RCC 7860 (cell line): ENCODE data around the gene URB2.
"Not testable (repeated sequence)": the region's sequence is repeated elsewhere in the genome, so short reads cannot be mapped to it uniquely, and the experiment has no call there.

Source experiments
- DNase-seq: peaks from one replicate; pipeline ENCODE4 v3.0.0-alpha.2; 2015; ENCODE audit warnings: low spot score
- FAIRE-seq: peaks from 2 replicates; lab custom pipeline; 2012; peaks lifted over from hg19 to GRCh38; lab: Jason Lieb, UNC

Gene URB2

GRCh38 chr1:229625915-229626831 lies at the start of gene URB2, which contains the start of gene TAF5L:
Gene URB2, plus strand, starts transcription at chr1:229626247. Its CDS starts 1,387 bp downstream, at chr1:229627634.
Gene TAF5L, minus strand, starts transcription at chr1:229626122. Its CDS starts 11,640 bp downstream, at chr1:229614482.
- FAIRE-seq, result no peak

GRCh38 chr1:229578168-229579058 lies 47.6 kb upstream of the URB2 start:
- FAIRE-seq (no peak), DNase-seq (no peak)

More at GRCh38 chr1:229625915-229626831, at the start of gene URB2, which contains the start of gene TAF5L:
- peak; percentile 71 for DNase-seq

GRCh38 chr1:229579059-229579673 lies 46.9 kb upstream of the URB2 start:
- no peak for FAIRE-seq
- DNase-seq, result no peak

DNA sequence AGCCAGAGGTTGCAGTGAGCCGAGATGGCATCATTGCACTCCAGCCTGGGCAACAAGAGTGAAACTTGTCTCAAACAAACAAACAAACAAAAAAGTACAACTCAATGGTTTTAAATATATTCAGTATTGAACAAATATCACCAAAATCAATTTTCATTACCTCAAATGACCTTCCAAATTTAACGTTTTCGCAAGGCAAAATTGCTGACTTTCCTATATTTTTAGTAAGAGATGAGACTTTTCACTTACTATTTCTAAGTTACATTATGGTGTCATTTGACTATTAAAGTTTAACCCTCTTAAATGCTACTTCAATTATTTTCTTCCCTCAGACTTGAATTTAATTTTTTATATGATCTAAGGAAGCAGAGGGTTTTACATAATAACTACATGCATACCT lies 44.6 kb upstream of the URB2 start:
- FAIRE-seq (no peak), DNase-seq (no peak)

- DNase-seq, result no peak
- no peak for FAIRE-seq
These were observed 43.9 kb upstream of the URB2 start for GRCh38 chr1:229582011-229582694.

DNA sequence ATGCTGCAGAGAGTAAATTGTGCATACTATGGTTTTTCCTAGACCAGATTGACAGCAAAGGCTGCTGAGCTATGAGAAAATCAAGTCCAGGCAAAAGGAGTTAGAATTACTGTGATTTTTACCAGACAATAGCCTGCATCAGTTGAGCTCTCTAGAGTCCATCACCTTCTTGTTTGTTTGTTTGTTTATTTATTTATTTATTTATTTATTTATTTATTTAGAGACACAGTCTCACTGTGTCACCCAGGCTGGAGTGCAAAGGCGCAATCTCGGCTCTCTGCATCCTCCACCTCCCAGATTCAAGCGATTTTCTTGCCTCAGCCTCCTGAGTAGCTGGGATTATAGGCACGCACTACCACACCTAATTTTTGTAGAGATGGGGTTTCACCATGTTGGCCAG lies 43.3 kb upstream of the URB2 start:
- FAIRE-seq, result no peak
- no peak for DNase-seq

DNA sequence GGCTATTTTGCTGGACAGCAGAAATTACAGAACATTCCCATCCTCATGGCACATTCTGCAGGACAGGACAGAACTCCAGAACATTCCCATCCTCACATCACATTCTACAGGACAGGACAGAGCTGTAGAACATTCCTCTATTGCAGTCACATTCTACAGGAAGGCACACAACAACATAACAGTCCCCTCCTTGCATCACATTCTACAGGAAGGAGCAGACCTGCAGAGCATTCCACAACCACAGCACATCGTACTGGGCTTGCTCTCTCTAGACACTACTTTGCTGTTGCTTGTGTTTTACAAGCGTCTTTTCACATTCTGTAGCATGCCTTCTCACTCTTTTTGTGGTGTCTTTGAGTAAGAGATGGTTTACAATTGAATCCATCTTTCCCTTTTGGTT lies 40.7 kb upstream of the URB2 start:
- no peak for FAIRE-seq
- DNase-seq, result no peak

DNA sequence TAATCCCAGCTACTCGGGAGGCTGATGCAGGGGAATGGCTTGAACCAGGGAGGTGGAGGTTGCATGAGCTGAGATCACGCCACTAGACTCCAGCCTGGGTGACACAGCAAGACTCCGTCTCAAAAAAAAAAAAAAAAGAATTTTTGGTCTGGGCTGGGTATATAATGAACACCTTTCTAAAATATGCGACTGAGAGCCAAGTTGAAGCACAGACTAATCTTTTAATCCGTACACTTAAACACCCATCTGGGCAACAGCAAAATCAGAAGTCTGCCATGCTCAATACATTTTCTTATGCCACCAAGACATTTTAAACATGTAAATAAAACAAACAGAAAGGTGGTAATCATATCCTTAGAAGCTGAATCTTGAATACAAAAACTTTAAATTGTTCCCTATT lies 35.9 kb upstream of the URB2 start:
- no peak for FAIRE-seq

DNA sequence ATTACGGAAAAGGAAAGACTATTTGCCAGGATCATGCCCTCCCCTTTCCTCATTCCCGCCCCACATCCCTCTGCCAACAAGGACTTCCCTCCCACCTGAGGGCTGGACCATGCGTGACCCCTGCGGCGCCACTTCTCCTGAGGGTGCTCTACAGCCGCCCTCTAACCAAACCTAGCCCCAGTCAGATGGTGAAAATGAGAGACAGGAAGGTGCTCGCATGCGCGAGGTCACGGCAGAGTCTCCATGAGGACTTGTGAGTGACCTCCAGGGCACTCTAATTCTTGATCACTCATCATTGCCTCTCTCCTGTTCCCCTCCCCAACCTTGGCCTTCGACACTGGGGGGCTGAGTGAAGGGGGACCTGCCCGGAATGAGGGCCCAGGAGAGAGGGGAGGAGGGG lies 32.2 kb upstream of the URB2 start:
- DNase-seq, result no peak
- FAIRE-seq, result no peak

More for the DNA sequence above, 35.9 kb upstream of the URB2 start:
- DNase-seq, result no peak

DNA sequence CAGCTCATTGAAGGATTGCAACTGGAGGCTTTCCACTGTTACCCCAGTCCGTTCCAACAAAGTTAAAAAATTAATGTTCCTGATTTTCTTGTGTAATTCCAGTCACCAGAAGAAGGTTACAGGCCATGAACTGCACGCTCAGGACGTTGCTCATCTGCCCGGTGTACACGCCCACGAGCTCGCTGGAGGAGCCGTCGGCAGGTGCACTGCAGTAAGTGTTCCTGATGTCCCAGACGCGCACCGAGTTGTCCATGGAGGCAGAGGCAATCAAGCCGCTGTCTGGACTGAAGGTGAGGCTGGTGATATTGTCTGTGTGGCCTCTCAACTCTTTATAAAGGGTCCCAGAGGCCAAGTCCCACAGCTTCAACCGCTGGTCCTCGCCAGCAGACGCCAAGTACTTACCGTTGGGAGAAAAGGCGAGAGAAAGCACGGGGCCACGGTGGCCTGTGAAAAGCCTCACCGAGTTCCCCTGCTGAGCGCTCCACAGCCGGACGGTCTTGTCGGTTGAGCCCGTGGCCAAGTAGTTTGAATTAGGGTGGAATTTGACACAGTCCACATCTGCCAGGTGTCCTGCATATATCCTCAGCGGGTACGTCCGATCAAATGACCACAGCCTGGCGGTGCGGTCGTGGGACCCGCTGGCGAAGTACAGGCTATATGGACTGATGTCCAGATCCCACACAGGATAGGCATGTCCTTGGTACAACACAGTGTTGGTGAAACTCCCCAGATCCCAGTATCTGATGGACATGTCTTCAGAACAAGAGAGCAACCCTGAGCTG lies 31.6 kb upstream of the URB2 start:
- FAIRE-seq, result no peak

GRCh38 chr1:229595876-229596275 lies 30.2 kb upstream of the URB2 start:
- FAIRE-seq, DNase-seq: not testable (repeated sequence)

More for the DNA sequence above, 31.6 kb upstream of the URB2 start:
- DNase-seq, result no peak

DNA sequence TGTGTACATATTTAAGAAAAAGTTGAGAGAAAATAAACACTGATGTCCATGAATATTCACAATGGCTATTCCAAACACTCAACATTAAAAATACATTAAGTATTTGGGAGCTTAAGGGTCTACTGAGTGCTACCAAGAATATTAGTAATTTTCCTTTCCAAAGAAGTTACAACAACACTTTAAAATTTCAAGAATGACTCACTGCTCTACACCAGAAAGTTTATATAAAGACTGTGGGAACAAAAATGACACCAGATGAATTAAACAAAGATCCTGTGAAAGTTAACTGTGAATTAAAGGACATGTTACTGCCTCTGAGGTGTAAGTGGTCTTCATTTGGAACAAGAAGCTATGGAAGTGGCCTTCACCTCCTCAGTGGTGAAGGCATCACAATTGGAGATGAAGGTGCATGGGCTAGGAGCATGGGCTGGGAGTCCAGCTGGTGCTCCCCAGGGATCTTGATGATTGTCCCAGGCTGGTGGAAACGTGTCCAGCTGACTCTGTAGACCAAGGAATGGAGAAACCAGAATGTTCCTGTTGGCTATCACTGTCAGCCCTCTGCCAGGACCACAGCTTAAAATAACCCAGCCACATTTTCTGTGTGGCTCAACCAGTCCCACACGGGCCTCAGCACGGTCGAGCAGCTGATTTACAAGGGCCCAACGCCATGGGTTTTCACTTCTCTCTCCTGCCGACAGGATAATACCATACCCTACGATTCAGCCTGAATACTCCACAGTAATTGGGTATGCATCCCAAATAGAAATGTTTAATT lies 28.9 kb upstream of the URB2 start:
- FAIRE-seq (no peak), DNase-seq (no peak)

- DNase-seq (no peak), FAIRE-seq (no peak)
These were observed 28.2 kb upstream of the URB2 start for GRCh38 chr1:229597877-229598276.

DNA sequence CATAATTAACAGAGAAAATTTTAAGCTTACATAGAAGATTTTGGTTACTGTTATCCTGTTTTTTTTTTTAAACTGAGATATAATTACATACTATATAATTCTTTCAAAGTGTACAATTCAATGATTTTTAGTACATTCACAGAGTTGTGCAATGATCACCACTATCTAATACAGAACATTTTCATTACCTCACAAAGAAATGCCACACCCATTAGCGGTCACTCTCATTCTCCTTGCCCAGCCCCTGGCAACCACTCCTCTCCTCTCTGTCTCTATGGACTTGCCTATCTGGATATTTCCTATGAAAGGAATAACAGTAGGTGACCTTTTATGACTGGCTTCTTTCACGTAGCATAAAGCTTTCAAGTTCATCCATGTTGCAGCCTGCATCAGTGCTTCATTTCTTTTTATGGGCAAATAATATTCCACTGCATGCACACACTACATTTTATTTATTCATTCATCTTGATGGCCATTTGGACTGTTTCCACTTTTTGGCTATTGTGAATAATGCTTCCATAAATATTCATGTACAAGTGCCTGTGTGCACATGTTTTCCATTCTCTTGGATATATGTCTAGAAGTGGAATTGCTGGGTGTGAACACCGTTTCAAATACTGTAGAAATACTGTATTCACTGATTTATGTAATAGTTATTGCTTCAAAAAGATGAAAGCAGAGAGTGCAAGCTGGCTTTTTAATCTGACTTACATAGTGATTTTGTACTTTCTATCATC lies 26.7 kb upstream of the URB2 start:
- no peak for FAIRE-seq

DNA sequence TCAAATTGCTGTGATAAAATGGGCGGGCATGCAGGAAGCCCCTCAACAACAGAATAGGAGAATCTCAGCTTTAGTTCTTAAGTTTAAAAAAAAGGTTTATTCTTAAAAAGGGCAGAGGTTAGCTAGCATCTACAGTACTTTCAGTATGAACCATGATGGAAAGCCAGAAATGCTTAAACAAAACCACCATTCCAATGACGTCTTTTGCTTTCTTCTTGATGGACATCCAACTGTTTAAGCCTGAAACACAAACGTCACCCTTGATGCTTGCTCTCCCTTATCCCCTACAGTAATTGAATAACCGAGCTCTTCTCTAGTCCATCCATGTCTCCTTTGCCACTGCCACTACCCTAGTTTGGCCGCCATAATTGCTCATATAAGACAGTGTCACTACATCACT lies 25.8 kb upstream of the URB2 start:
- DNase-seq (no peak), FAIRE-seq (no peak)

More for the DNA sequence above, 26.7 kb upstream of the URB2 start:
- no peak for DNase-seq

DNA sequence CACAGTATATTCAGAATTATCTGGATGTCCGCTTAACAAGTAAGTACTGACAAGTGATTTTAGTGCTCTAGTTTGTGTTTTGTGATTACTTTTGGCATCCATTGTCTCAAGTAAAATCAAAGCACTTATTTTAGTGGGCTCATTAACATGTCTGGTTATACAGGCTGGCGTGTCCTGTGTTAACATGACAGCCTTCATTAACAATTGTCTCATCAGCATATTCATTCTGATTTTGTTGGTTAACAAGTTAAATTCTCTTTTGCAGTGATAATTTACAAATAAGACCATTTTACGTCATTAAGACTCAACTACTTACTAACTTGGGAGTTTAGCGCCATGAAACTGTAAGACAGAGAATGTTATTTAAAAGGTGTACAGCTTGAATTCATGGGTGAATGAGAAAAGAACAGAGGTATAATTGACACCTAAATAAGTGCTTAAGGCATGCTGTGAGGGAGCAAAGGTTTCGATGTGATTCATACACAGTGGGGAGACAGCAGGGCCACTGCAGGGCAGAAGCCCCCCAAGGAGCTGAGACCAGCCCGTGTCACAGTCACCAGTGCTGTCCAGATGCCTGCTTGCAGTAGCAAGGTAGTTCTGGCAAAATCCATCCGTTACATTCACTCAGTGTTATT lies 22.6 kb upstream of the URB2 start:
- no peak for FAIRE-seq
- DNase-seq, result no peak

GRCh38 chr1:229607370-229607769 lies 18.7 kb upstream of the URB2 start:
- DNase-seq (no peak), FAIRE-seq (no peak)

- DNase-seq, result no peak
- FAIRE-seq, result no peak
These were observed 17.5 kb upstream of the URB2 start for GRCh38 chr1:229608590-229608989.
